CD14-positive monocyte (primary cell): ENCODE data around the gene MTG2. TPM values are rescaled to one million over a fixed set of nuclear protein-coding genes. Genes with fewer than 3 reads are reported as not detected.

ENCODE experiments used
- DNase-seq, 3 donors: peaks; one replicate each; pipeline ENCODE4 v3.0.0-alpha.2; 2011 to 2022
- H2AFZ ChIP-seq: 2 replicates; pipeline ENCODE4 v1.6.0; 2012; ENCODE audit warnings: mild to moderate bottlenecking, low read depth, low read length, inconsistent platforms; ENCODE audit not compliant: insufficient read depth, poor library complexity, severe bottlenecking
- H3K27ac ChIP-seq, 2 donors: 1 replicate in 1 of 2; 2 replicates in 1 of 2; pipeline ENCODE4 v1.5.1; 2012 to 2013; ENCODE audit warnings: low read length in 2 of 2, control low read depth in 1 of 2, inconsistent platforms in 1 of 2, low read depth in 1 of 2, mild to moderate bottlenecking in 1 of 2
- H3K27me3 ChIP-seq, 2 donors: one replicate each; pipeline versions ENCODE4 v1.6.0 to v1.6.1; 2011 to 2013; ENCODE audit warnings: low read length in 2 of 2; ENCODE audit not compliant: control insufficient read depth in 2 of 2, insufficient read depth in 2 of 2
- H3K36me3 ChIP-seq, 2 donors: replicated peaks in 1 of 2; 1 replicate in 1 of 2; 2 replicates in 1 of 2; pipeline versions ENCODE4 v1.5.1 to v1.6.1; 2012 to 2013; ENCODE audit warnings: low read length in 2 of 2, control low read depth in 1 of 2, inconsistent platforms in 1 of 2, mild to moderate bottlenecking in 1 of 2; ENCODE audit not compliant: insufficient read depth in 2 of 2, control insufficient read depth in 1 of 2
- H3K4me1 ChIP-seq, 2 donors: 1 replicate in 1 of 2; 2 replicates in 1 of 2; pipeline versions ENCODE4 v1.5.1 to v1.6.1; 2012 to 2013; ENCODE audit warnings: low read length in 2 of 2, control low read depth in 1 of 2, inconsistent platforms in 1 of 2, mild to moderate bottlenecking in 1 of 2, moderate library complexity in 1 of 2; ENCODE audit not compliant: insufficient read depth in 2 of 2, control insufficient read depth in 1 of 2
- H3K4me2 ChIP-seq: replicated peaks from 2 replicates; pipeline ENCODE3; 2012; ENCODE audit warnings: low read length, moderate library complexity, mild to moderate bottlenecking; ENCODE audit not compliant: poor library complexity, severe bottlenecking; ENCODE audit errors: extremely low read depth
- H3K4me3 ChIP-seq, 3 experiments: fragments of 200-600 bp in 1 of 3; sonication (generic) in 1 of 3; replicated peaks in 1 of 3; 1 replicate in 2 of 3; 2 replicates in 1 of 3; pipeline ENCODE4 v1.5.1; 2011 to 2013; ENCODE audit warnings: low read length in 3 of 3, mild to moderate bottlenecking in 3 of 3, control low read depth in 2 of 3, low read depth in 2 of 3, inconsistent platforms in 1 of 3, moderate library complexity in 1 of 3
- H3K79me2 ChIP-seq: 2 replicates; pipeline ENCODE4 v1.6.0; 2012; ENCODE audit warnings: mild to moderate bottlenecking, control low read depth, inconsistent platforms, low read length, moderate library complexity; ENCODE audit not compliant: insufficient read depth
- H3K9ac ChIP-seq: 2 replicates; pipeline ENCODE4 v1.6.0; 2017; ENCODE audit warnings: low read length, mild to moderate bottlenecking; ENCODE audit not compliant: insufficient read depth, poor library complexity, severe bottlenecking
- H3K9me3 ChIP-seq, 2 donors: replicated peaks in 1 of 2; 1 replicate in 1 of 2; 2 replicates in 1 of 2; pipeline versions ENCODE4 v1.5.1 to v1.6.1; 2012 to 2013; ENCODE audit warnings: low read length in 2 of 2, control low read depth in 1 of 2; ENCODE audit not compliant: control insufficient read depth in 1 of 2, insufficient read depth in 1 of 2
- H4K20me1 ChIP-seq: 2 replicates; pipeline ENCODE4 v1.6.0; 2012; ENCODE audit warnings: mild to moderate bottlenecking, low read length, control low read depth, moderate library complexity; ENCODE audit not compliant: insufficient read depth
- H3K27ac Mint-ChIP-seq, 7 donors: one replicate each; pipeline ENCODE4 v1.8.0; 2020; ENCODE audit warnings: mild to moderate bottlenecking in 7 of 7, mixed read lengths in 7 of 7, moderate library complexity in 6 of 7, inconsistent platforms in 2 of 7
- H3K27me3 Mint-ChIP-seq, 3 donors: one replicate each; pipeline ENCODE4 v1.8.0; 2021 to 2022; ENCODE audit warnings: low read depth in 3 of 3, mild to moderate bottlenecking in 3 of 3, mixed read lengths in 3 of 3, moderate library complexity in 3 of 3, inconsistent platforms in 1 of 3
- H3K36me3 Mint-ChIP-seq, 2 donors: one replicate each; pipeline ENCODE4 v1.8.0; 2020; ENCODE audit warnings: mixed read lengths in 2 of 2, inconsistent platforms in 1 of 2, mild to moderate bottlenecking in 1 of 2
- H3K4me1 Mint-ChIP-seq: one replicate; pipeline ENCODE4 v1.8.0; 2020; ENCODE audit warnings: mild to moderate bottlenecking, mixed read lengths
- H3K4me3 Mint-ChIP-seq, 2 donors: one replicate each; pipeline ENCODE4 v1.8.0; 2020; ENCODE audit warnings: mild to moderate bottlenecking in 2 of 2, mixed read lengths in 2 of 2, moderate library complexity in 1 of 2
- H3K9me3 Mint-ChIP-seq, 7 donors: one replicate each; pipeline ENCODE4 v1.8.0; 2020 to 2022; ENCODE audit warnings: mixed read lengths in 7 of 7, mild to moderate bottlenecking in 6 of 7, moderate library complexity in 6 of 7, inconsistent platforms in 2 of 7
- CTCF ChIP-seq: fragments of 200-600 bp; IDR thresholded peaks from one replicate; pipeline ENCODE4 v1.8.0; 2022; ENCODE audit warnings: antibody characterized with exemption, mild to moderate bottlenecking
- WGBS: methylation state at CpG from one replicate; pipeline ENCODE4 v1.1.5; 2013; ENCODE audit warnings: missing lambda C conversion rate; ENCODE audit not compliant: insufficient coverage; 5-methylcytosine and 5-hydroxymethylcytosine counted together
- intact Hi-C, 2 donors: fragments of 100-400 bp; cut with micrococcal nuclease; formaldehyde crosslinking; loops; one replicate each; pipeline versions ENCODE4 v1.15.0 to v1.15.1; 2023
- polyA plus RNA-seq, 3 donors: library from polyadenylated mRNA; depleted of rRNA in 1 of 3; unstranded in 2 of 3; stranded (reverse) in 1 of 3; fragments of 300-500 nt in 2 of 3; fragments of >200 nt in 1 of 3; fragmentation: Illumina TruSeq in 2 of 3; gene quantifications; 1 replicate in 2 of 3; 2 replicates in 1 of 3; pipeline ENCODE4 v1.2.3, GENCODE V29; 2012 to 2021

MTG2 gene
- polyA plus RNA-seq, 3 donors = 10.8 to 16.1 (median 14.9) TPM

GRCh38 chr20:62232194-62232593 is 49.4 kb downstream of the MTG2 start:
- peaks cover 0 to 18% of the 10 kb centered on the region in 2 donors for H3K9me3 ChIP-seq
- no peak overlapping the region for H3K4me3 ChIP-seq
- H3K27me3 ChIP-seq = no peaks in the 10 kb centered on the region
- WGBS = 95% methylated on average over 7 of the region's 7 CpGs
- no peaks in the 10 kb centered on the region for H3K4me1 Mint-ChIP-seq
- H3K27ac ChIP-seq = no peak overlapping the region
- no peaks in the 10 kb centered on the region for H3K79me2 ChIP-seq
- no peaks in the 10 kb centered on the region for H3K4me1 ChIP-seq
- no peak overlapping the region for H3K4me2 ChIP-seq
- H2AFZ ChIP-seq = no peak overlapping the region
- no peaks in the 10 kb centered on the region for H3K36me3 Mint-ChIP-seq
- H4K20me1 ChIP-seq = no peaks in the 10 kb centered on the region
- peaks cover 3 to 6% (median 3%) of the 10 kb centered on the region in 3 donors for H3K27me3 Mint-ChIP-seq
- intact Hi-C loops = loop anchor here in 1 of 2 donors (10.0 kb wide), 2 partner anchors 167 to 173 kb away; partner anchors contain the start of genes CABLES2 and TAF4
- DNase-seq = no peak
- no peak overlapping the region for H3K9ac ChIP-seq
- H3K9me3 Mint-ChIP-seq = peaks cover 3 to 7% (median 5%) of the 10 kb centered on the region in 7 donors
- H3K27ac Mint-ChIP-seq = no peak overlapping the region
- H3K4me3 Mint-ChIP-seq = no peak overlapping the region
- no peak for TF ChIP-seq CTCF
- H3K36me3 ChIP-seq = no peaks in the 10 kb centered on the region

DNA sequence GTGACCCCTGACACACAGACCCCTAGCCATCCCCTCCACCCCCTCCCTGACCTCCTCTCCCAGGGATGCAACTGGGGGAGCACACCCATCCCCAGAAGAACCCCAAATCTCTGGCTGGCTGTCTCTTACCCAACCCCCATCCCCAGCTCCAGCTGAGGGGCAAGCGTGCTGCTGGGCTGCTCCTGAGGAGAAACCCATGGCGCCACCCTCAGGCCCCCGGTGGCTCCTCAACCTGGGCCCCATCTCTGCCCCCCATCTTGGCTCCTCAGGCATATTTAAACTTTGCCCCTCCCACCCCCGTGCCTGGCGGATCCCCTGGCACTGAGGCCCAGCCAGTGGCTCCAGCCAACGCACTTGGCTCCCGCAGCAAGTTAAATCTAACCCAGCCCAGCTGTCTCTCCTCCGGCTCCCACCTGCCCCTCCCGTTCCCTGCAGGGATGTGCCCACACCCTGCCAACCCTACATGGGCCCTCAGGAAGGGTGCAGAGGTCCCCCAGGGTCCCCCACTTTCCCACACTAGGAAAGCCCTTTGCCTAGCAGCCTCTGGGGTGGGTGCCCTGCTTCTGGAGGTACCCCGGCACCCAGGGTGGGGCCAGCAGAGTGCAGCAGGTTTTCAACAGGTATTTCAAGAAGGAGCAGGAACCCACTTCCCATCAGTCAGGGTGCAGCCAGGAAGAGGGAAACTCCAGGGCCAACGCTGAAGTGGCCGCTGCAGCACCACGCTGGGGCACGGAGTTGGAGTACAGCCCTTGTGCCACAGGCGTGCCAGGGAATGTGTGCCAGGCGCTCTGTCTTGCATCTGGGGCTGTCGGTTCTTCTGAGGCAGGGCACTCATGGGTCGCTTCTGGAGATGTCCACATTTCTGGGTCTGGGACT is 50.2 kb downstream of the MTG2 start:
- peaks cover 5% of the 10 kb centered on the region for H3K4me1 Mint-ChIP-seq
- Histone ChIP-seq H3K27me3 (no peaks in the 10 kb centered on the region), H3K36me3 (no peaks in the 10 kb centered on the region), H3K27ac (no peak overlapping the region), H2AFZ (no peak overlapping the region), H4K20me1 (no peaks in the 10 kb centered on the region), H3K79me2 (no peaks in the 10 kb centered on the region), H3K4me3 (no peak overlapping the region), H3K9ac (no peak overlapping the region), H3K4me2 (no peak overlapping the region), H3K9me3 (peaks cover 0 to 18% of the 10 kb centered on the region in 2 donors), H3K4me1 (peaks cover 5 to 6% of the 10 kb centered on the region in 2 donors)
- intact Hi-C loops = loop anchor here in 1 of 2 donors (10.0 kb wide), 2 partner anchors 168 to 172 kb away; partner anchors contain the start of genes CABLES2 and TAF4
- WGBS = 90% methylated on average over 18 of the region's 18 CpGs
- H3K36me3 Mint-ChIP-seq = no peaks in the 10 kb centered on the region
- H3K9me3 Mint-ChIP-seq = peaks cover 3 to 7% (median 6%) of the 10 kb centered on the region in 7 donors
- no peak overlapping the region for H3K27ac Mint-ChIP-seq
- TF ChIP-seq CTCF = no peak
- H3K27me3 Mint-ChIP-seq = peaks cover 3 to 4% (median 3%) of the 10 kb centered on the region in 3 donors
- no peak overlapping the region for H3K4me3 Mint-ChIP-seq
- no peak for DNase-seq
